Stimulated activated CD4-positive, alpha-beta T cell treated with anti-CD3 and anti-CD28 coated beads, Interleukin-2, amount 100 ng/mL, for 4 hours (primary cell): ENCODE measurements around the gene RNF144A.
A peak's percentile ranks its signal among the peaks of the same experiment; 100 is the strongest.

Experiments used
- DNase-seq: peaks from one replicate; pipeline ENCODE4 v3.0.0-alpha.2; 2020; ENCODE audit warnings: low read depth

RNF144A gene

DNA sequence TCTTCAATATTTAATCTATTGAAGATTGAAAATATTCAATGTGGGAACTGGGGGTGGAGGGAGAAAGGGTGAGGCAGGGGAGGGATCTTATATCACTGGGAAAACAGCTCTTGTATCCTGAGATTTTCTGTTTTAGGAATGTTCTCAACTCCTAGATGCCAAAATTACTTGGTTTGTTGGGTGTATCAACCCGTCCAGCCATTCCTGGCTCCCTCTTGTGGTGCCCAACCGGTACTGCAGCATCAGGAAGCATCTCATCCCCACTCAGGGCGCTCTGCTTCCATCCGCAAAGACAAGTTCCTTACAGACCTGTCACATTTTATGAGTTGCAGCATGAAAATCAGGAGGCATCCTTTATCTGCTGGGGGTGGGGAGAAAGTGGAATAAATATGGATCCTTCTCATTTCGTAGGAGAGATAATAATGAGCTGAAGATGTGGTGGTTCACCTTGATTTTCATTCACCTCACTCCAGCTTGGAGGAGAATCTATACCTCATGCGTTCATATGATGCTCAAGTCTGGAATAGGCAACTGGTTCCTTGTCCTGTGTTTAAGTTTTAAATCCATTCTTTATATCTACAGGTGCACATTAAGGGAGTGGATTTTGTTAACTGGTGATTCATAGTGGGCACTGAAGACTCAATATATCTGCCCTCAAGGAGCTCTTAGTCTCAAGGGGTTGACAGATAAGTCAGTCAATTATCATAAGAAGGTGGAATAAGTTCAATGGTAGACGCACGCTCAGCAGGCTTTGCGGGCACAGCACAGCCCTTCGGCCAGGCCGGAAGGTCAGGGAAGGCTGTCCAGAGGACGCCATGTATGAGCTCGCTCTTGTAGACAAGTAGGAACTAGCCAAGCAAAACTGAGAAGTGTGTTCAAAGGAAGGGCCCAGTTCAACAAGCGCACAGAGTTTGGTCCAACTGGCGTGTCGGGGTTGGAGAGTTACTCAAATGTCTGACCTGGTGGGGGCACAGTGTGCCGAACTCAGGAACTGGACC is 127.3 kb downstream of the RNF144A start:
- DNase-seq: peak; percentile 47

- no peak for DNase-seq
Observed at GRCh38 chr2:7045601-7046590, 128.7 kb downstream of the RNF144A start.

- no peak for DNase-seq
Observed at GRCh38 chr2:7047661-7048060, 130.4 kb downstream of the RNF144A start.

DNA sequence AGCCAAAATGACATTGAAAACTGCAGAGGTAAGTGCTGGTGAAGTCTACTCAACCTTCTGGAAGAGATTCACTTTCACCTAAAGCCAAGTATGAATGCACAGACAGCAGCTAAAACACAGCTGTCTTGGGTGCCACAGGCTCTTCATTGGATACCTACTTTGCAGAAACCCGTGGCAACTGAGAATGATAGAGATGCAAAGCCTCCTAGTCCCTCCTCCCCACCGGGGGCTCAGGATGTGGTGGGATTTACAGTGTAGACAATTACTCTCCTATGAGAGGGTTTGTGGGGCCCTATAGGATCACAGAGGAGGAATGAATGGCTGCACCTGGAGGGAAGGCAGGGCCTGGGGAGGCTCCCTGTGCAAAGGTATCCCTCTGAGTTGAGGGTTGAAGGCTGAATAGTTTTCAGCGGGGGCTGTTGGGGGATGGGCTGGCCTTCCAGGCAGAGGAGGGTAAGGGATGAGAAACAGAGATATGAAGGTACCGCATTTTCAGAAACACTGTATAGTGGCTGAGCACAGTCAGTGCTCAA is 131.6 kb downstream of the RNF144A start:
- DNase-seq: no peak

DNA sequence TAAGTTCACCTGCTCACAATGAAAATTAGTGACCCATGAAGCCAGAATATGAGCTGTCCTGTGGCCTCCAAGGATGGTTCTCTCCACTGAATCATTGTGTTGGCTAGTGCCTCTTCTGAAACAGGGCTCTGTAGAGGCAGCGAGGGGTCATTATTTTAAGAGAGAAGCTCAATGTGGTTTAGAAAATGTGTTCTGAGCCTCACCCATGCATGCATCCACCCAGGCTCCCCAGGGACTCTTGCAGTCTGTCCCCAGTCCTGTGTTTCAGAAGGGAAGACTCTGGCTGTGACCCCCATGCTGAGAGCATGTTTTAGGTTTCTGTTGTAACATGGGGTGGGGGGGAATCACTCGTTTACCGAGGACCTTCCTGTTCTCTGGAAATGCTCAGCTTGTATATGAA is 135.2 kb downstream of the RNF144A start:
- DNase-seq: no peak

GRCh38 chr2:7053650-7054265 is 136.5 kb downstream of the RNF144A start:
- DNase-seq: no peak

DNA sequence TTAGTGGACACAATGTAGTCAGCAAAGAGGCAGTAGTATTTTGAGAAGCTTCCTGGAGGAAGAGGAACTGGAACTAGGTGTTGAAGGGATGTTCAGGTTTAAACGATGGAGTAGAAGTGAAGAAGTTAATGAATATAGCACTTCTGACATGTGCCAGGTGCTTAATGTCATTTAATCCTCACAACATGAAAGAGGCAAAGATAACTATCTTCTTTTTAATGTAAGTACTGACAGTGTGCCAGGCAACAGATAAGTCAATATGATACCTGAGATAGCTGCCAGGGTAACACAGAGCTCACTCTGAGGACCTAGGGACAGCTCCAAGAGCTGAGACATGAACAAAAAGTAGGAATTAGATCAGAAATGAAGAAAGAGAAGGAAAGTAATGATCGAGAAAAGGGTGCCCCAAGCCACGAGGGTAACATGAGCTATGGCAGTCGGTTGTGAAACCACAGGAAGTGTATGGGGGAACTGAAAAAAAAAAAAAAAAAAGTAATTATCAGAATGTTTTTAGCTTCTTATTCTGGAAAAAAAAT is 140.7 kb downstream of the RNF144A start:
- no peak for DNase-seq

- no peak for DNase-seq
Observed at GRCh38 chr2:7060156-7060555, 142.9 kb downstream of the RNF144A start.

DNA sequence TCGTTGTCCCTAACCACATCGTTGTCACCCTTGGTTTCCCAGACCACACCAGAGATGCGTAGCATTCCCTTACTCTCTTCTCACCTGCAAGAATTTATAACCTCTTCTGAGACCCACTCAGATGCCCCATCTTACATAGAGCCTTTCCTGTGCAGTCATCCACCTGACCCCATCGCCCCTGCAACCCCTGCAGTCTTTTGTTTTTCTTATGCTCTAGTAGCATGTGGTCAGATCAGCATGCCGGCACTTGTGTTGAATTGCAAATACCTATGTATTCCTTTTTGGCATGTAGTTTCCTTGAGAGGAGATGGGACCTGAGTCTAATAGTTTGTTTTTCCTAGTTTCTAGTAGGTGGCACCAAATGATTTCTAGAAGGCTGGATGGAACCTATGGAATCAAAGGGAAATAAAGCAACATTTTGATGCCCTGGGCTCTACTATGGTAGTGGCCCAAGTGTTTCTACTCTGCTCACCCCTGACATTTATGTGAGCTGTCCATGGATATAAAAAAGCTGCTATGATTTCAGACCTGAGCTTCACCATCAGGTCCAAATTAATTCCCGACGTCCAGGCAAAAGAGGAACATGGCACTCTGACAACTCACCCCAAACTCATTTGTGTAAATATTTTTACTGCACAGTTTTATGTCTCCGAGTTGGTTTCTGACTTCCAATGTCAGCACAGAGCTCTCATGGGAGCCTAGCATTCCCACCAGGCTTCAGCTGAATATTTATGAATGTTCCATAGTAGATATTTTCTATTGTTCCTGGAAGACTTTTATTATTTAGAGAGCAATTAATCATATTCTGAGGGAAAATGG is 143.6 kb downstream of the RNF144A start:
- DNase-seq: no peak

DNA sequence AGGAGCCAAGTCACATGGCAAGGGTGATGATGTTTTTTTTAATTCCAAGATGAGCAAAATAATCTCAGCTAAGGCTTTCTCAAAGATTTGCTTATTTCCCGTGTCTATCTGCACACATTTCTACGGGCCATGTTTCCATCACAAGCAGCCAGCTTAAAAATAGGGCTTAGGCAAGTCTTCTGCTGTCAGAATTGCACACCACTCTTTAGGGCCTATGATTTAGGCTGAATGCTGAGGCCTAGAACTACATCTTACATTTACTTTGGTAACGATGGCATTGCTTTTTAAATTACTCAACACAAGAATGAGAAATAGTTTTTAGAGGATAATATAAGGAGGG is 144.2 kb downstream of the RNF144A start:
- no peak for DNase-seq

DNA sequence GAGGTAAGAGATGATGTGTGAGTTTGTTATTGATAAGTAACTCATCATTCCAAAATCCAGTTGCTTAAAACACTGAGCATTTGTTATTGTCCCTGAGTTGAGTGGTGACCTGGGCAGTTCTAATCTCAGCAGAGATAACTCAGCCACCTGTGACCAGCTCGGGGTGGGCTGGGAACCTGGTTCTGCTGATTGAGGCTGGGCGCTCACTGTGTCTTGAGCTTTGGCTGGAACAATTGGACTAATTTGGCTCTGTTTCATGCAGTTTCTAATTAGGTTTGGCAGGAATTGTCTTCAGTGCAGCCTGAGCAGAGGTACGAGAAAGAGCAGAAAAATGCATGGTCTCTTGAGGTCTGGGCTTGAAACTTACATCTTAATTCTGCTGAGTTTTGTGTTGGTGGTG is 144.7 kb downstream of the RNF144A start:
- DNase-seq: no peak

DNA sequence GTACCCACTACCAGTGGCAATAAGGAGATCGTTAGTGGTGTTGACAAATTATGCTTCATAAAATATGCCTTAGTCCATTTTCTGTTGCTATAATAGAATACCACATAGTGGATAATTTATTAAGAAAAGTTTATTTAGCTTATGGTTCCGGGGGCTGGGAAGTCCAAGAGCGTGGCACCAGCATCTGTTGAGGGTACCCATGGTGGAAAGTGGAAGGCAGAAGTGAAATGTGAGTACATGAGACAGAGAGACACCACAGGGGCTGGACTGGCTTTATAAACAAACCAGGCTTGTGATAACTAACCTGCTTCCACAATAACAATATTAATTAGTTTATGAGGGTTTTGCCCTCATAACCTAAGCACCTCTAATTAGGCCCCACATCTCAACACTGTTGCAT is 146.6 kb downstream of the RNF144A start:
- no peak for DNase-seq

- no peak for DNase-seq
Observed at GRCh38 chr2:7068457-7068856, 151.2 kb downstream of the RNF144A start.

- no peak for DNase-seq
Observed at GRCh38 chr2:7070483-7070882, 153.3 kb downstream of the RNF144A start.

GRCh38 chr2:7071154-7071553 is 153.9 kb downstream of the RNF144A start:
- DNase-seq: no peak

- DNase-seq: no peak
Observed at GRCh38 chr2:7071916-7072556, 154.8 kb downstream of the RNF144A start.

DNA sequence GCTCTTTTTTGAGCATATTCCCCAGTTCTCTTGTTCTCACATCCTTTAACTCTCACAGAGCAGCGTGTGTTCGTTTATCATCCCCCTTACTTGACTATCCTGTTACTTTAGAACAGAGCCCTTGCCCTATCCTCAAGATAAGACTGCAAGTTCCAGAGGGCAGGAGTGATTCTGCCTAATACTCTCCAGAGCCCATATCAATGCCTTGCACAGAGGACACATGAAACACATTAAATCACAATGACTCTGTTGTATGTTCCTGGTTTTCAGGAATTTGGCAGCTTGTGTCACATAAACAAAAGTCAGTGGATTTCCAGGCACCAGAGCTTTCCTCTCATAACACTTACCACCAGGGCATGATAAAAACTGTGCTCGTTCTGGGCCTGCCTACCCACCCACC is 156.7 kb downstream of the RNF144A start:
- DNase-seq: no peak

GRCh38 chr2:7075834-7076233 is 158.6 kb downstream of the RNF144A start:
- DNase-seq: no peak

DNA sequence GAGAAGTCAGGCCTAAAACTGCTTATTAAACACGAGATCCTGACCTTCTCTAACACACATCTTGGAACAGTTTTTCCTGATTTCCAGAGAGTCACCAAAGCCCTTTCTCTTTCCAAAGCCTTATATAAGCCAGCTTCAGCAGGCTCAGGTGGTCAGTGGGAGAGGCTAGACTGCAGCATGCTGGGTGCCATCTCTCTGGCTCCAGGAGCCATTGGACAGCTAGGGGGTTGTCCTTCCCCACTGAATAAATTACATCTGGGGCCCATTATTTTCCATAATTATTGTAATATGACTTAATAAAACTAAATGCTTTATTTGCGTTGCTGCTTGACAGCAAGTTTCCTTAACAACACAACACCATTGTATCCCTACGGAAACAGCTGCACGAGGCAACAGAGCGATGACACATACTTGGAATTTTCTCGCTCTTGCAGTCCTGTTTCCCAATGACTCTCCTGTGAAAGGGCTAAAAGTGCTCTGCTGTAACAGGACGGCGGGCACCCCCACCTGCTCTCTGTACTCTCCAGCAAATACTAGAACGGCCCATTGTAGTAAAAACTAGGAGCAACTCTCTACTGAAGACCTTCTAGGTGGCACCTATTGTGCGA is 160.6 kb downstream of the RNF144A start:
- DNase-seq: no peak
